ENCODE results near the gene HUNK. TPM values are rescaled to one million over a fixed set of nuclear protein-coding genes. Genes with fewer than 3 reads are reported as not detected.

HUNK gene
- total RNA-seq, 1 experiment from 2014 or later, result 7.0 TPM

DNA sequence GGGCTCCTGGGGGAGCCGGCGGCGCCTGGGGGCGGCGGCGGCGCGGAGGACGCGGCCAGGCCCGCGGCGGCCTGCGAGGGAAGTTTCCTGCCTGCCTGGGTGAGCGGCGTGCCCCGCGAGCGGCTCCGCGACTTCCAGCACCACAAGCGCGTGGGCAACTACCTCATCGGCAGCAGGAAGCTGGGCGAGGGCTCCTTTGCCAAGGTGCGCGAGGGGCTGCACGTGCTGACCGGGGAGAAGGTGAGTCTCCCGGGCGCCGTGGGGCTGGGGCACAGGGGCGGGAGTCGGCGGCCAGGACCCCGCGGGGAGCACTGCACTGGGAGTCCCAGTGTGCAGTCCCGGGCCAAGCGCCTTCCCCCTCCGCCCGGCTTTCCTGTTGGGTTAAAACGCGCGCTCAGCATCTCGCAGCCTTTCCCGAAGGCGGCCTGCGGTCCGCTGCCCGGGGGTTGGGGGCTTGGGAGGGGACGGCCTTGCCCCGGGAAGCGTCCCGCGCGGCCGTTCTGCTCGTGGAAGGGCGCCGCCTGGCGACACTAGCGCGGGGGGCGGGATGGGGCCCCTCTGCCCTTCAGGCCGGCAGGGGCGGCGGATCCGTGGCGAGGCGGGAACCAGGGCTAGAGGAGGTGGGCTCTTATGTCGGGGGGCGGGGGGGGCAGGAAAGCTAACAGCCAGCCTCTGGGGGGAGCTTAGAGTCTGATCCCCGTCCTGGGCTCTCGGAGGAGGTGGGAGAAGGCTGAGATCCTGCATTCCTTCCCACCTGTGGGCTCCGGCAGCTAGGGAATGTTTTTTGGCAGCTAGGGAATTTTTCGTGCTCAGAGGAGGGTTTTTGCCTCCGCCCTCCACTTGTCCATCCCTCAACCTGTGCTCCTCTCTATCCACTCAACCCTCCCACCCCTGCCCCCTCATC lies 1.1 kb downstream of the HUNK start (continued):
- TF ChIP-seq ARID4B (CRISPR knock-in tag; IDR thresholded peaks at IDR 0.05; ENCODE audit: borderline replicate concordance) (no peak), FOXP1 (CRISPR knock-in tag; IDR thresholded peaks at IDR 0.05; ENCODE audit: borderline replicate concordance) (peak; percentile 23; the same call in 1 of the 2 replicates), GTF2I (CRISPR knock-in tag; conservative IDR thresholded peaks at IDR 0.05) (no peak; the same call in 1 of the 2 replicates), TEAD1 (CRISPR knock-in tag; IDR thresholded peaks at IDR 0.05) (no peak), ATF2 (CRISPR knock-in tag; IDR thresholded peaks at IDR 0.05; ENCODE audit: borderline replicate concordance, low read depth) (no peak), ZNF317 (CRISPR knock-in tag; IDR thresholded peaks at IDR 0.05; ENCODE audit: borderline replicate concordance, low read depth) (no peak), NR3C1 (CRISPR knock-in tag; conservative IDR thresholded peaks at IDR 0.05; ENCODE audit: low read depth) (no peak), OVOL2 (CRISPR knock-in tag; IDR thresholded peaks at IDR 0.05; ENCODE audit: borderline replicate concordance) (no peak), FOXK1 (CRISPR knock-in tag; IDR thresholded peaks at IDR 0.05) (no peak), ZNF263 (CRISPR knock-in tag; IDR thresholded peaks at IDR 0.05; ENCODE audit: low read depth) (no peak), ZSCAN18 (CRISPR knock-in tag; IDR thresholded peaks at IDR 0.05) (no peak), ETV6 (CRISPR knock-in tag; IDR thresholded peaks at IDR 0.05) (0 out of 2 replicates have a peak, but pooled peaks have one; percentile 61), CTCF (IDR thresholded peaks at IDR 0.05) (peak; percentile 65)
- TF ChIP-seq, protein P1, sequence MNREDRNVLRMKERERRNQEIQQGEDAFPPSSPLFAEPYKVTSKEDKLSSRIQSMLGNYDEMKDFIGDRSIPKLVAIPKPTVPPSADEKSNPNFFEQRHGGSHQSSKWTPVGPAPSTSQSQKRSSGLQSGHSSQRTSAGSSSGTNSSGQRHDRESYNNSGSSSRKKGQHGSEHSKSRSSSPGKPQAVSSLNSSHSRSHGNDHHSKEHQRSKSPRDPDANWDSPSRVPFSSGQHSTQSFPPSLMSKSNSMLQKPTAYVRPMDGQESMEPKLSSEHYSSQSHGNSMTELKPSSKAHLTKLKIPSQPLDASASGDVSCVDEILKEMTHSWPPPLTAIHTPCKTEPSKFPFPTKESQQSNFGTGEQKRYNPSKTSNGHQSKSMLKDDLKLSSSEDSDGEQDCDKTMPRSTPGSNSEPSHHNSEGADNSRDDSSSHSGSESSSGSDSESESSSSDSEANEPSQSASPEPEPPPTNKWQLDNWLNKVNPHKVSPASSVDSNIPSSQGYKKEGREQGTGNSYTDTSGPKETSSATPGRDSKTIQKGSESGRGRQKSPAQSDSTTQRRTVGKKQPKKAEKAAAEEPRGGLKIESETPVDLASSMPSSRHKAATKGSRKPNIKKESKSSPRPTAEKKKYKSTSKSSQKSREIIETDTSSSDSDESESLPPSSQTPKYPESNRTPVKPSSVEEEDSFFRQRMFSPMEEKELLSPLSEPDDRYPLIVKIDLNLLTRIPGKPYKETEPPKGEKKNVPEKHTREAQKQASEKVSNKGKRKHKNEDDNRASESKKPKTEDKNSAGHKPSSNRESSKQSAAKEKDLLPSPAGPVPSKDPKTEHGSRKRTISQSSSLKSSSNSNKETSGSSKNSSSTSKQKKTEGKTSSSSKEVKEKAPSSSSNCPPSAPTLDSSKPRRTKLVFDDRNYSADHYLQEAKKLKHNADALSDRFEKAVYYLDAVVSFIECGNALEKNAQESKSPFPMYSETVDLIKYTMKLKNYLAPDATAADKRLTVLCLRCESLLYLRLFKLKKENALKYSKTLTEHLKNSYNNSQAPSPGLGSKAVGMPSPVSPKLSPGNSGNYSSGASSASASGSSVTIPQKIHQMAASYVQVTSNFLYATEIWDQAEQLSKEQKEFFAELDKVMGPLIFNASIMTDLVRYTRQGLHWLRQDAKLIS (CRISPR knock-in tag; IDR thresholded peaks at IDR 0.05; ENCODE audit: borderline replicate concordance), result no peak
- TF ChIP-seq, protein P2, sequence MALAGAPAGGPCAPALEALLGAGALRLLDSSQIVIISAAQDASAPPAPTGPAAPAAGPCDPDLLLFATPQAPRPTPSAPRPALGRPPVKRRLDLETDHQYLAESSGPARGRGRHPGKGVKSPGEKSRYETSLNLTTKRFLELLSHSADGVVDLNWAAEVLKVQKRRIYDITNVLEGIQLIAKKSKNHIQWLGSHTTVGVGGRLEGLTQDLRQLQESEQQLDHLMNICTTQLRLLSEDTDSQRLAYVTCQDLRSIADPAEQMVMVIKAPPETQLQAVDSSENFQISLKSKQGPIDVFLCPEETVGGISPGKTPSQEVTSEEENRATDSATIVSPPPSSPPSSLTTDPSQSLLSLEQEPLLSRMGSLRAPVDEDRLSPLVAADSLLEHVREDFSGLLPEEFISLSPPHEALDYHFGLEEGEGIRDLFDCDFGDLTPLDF (CRISPR knock-in tag; IDR thresholded peaks at IDR 0.05), result no peak
- TF ChIP-seq, protein P3, sequence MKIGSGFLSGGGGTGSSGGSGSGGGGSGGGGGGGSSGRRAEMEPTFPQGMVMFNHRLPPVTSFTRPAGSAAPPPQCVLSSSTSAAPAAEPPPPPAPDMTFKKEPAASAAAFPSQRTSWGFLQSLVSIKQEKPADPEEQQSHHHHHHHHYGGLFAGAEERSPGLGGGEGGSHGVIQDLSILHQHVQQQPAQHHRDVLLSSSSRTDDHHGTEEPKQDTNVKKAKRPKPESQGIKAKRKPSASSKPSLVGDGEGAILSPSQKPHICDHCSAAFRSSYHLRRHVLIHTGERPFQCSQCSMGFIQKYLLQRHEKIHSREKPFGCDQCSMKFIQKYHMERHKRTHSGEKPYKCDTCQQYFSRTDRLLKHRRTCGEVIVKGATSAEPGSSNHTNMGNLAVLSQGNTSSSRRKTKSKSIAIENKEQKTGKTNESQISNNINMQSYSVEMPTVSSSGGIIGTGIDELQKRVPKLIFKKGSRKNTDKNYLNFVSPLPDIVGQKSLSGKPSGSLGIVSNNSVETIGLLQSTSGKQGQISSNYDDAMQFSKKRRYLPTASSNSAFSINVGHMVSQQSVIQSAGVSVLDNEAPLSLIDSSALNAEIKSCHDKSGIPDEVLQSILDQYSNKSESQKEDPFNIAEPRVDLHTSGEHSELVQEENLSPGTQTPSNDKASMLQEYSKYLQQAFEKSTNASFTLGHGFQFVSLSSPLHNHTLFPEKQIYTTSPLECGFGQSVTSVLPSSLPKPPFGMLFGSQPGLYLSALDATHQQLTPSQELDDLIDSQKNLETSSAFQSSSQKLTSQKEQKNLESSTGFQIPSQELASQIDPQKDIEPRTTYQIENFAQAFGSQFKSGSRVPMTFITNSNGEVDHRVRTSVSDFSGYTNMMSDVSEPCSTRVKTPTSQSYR (CRISPR knock-in tag; IDR thresholded peaks at IDR 0.05), result no peak
- TF ChIP-seq, protein P4, sequence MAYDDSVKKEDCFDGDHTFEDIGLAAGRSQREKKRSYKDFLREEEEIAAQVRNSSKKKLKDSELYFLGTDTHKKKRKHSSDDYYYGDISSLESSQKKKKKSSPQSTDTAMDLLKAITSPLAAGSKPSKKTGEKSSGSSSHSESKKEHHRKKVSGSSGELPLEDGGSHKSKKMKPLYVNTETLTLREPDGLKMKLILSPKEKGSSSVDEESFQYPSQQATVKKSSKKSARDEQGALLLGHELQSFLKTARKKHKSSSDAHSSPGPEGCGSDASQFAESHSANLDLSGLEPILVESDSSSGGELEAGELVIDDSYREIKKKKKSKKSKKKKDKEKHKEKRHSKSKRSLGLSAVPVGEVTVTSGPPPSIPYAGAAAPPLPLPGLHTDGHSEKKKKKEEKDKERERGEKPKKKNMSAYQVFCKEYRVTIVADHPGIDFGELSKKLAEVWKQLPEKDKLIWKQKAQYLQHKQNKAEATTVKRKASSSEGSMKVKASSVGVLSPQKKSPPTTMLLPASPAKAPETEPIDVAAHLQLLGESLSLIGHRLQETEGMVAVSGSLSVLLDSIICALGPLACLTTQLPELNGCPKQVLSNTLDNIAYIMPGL (CRISPR knock-in tag; IDR thresholded peaks at IDR 0.05), result peak; percentile 69
